K562 (cell line): ENCODE data around the gene CCL16. TPM values are rescaled to one million over a fixed set of nuclear protein-coding genes. Genes with fewer than 3 reads are reported as not detected.

Source experiments
- ATAC-seq: fragments of 200-7000 bp; cut with Tn5 transposase; 3 replicates; pipeline ENCODE4 v1.9.1; 2020; ENCODE audit warnings: moderate library complexity
- BruUV-seq: library from RNA; stranded (reverse); fragments of 400-500 nt; replicated peaks from 2 replicates; lab custom pipeline; 2021; lab: Mats Ljungman, UMichigan
- CTCF ChIA-PET: fragments of 300-600 bp; formaldehyde crosslinking; extraction: SDS; loops from one replicate; lab custom pipeline; 2021; ENCODE audit warnings: low intra/inter-chr PET ratio; lab: Yijun Ruan, JAX
- POLR2A ChIA-PET: fragments of 300-600, 350-650 bp; sonication (Branson Sonifier 250); formaldehyde crosslinking; extraction: SDS; loops from one replicate; lab custom pipeline; 2021; ENCODE audit warnings: antibody characterized with exemption, inconsistent platforms; lab: Yijun Ruan, JAX
- DNase-seq, 4 experiments: peaks; one replicate each; pipeline versions ENCODE4 v3.0.0 to v3.0.0-alpha.2; 2011 to 2018; ENCODE audit warnings: low spot score in 3 of 4, mixed read lengths in 3 of 4; ENCODE audit errors: extremely low read depth in 1 of 4
- FAIRE-seq: peaks from 2 replicates; lab custom pipeline; 2011; peaks lifted over from hg19 to GRCh38; lab: Jason Lieb, UNC
- H2AFZ ChIP-seq: 2 replicates; pipeline ENCODE4 v1.6.0; 2011; ENCODE audit warnings: low read depth, low read length, control low read depth, inconsistent platforms
- H3K27ac ChIP-seq: fragments of 200-600 bp; 3 replicates; pipeline ENCODE4 v1.8.0; 2011; ENCODE audit warnings: low read depth, mild to moderate bottlenecking, control low read depth, inconsistent platforms, low read length, moderate library complexity, mixed read lengths; ENCODE audit errors: extremely low read depth
- H3K27me3 ChIP-seq, 2 experiments: fragments of 300-600 bp in 1 of 2; 2 replicates in 1 of 2; 3 replicates in 1 of 2; pipeline versions ENCODE4 v1.6.0 to v1.8.0; 2011; ENCODE audit warnings: inconsistent platforms in 2 of 2, low read length in 2 of 2, mild to moderate bottlenecking in 1 of 2, mixed read lengths in 1 of 2, moderate library complexity in 1 of 2; ENCODE audit not compliant: control insufficient read depth in 2 of 2, insufficient read depth in 2 of 2
- H3K36me3 ChIP-seq: fragments of 300-600 bp; 3 replicates; pipeline ENCODE4 v1.8.0; 2011; ENCODE audit warnings: mild to moderate bottlenecking, low read length, inconsistent platforms; ENCODE audit not compliant: control insufficient read depth, insufficient read depth
- H3K4me1 ChIP-seq, 2 experiments: fragments of 200-600 bp in 1 of 2; replicated peaks in 1 of 2; 2 replicates in 1 of 2; 3 replicates in 1 of 2; pipeline versions ENCODE4 v1.5.1 to v1.8.0; 2011; ENCODE audit warnings: inconsistent platforms in 2 of 2, low read length in 2 of 2, mild to moderate bottlenecking in 1 of 2, mixed read lengths in 1 of 2, moderate library complexity in 1 of 2; ENCODE audit not compliant: control insufficient read depth in 2 of 2, insufficient read depth in 2 of 2
- H3K4me2 ChIP-seq: 2 replicates; pipeline ENCODE4 v1.6.1; 2011; ENCODE audit warnings: low read length, control low read depth, inconsistent platforms, mixed read lengths; ENCODE audit not compliant: insufficient read depth
- H3K4me3 ChIP-seq: fragments of 200-600 bp; sonication (generic), shearing (Covaris generic); 2 replicates; pipeline ENCODE4 v1.5.1; 2016; ENCODE audit warnings: control low read depth, inconsistent platforms
- H3K79me2 ChIP-seq: fragments of 200-600 bp; 3 replicates; pipeline ENCODE4 v1.8.0; 2011; ENCODE audit warnings: low read length, inconsistent platforms; ENCODE audit not compliant: control insufficient read depth, insufficient read depth
- H3K9ac ChIP-seq, 2 experiments: 2 replicates each; pipeline versions ENCODE4 v1.6.0 to v1.6.1; 2011; ENCODE audit warnings: low read depth in 2 of 2, low read length in 2 of 2, control low read depth in 1 of 2, inconsistent platforms in 1 of 2, mild to moderate bottlenecking in 1 of 2, mixed read lengths in 1 of 2; ENCODE audit not compliant: insufficient read depth in 1 of 2
- H3K9me1 ChIP-seq: one replicate; pipeline ENCODE4 v1.6.0; 2011; ENCODE audit warnings: inconsistent platforms, mild to moderate bottlenecking, low read length, moderate library complexity; ENCODE audit not compliant: control insufficient read depth, insufficient read depth
- H3K9me3 ChIP-seq: replicated peaks from 2 replicates; pipeline ENCODE4 v1.5.1; 2011; ENCODE audit warnings: low read depth, low read length, inconsistent platforms; ENCODE audit not compliant: control insufficient read depth, insufficient read depth
- H4K20me1 ChIP-seq: replicated peaks from 2 replicates; pipeline ENCODE4 v1.6.1; 2011; ENCODE audit warnings: low read length, inconsistent platforms, mixed read lengths; ENCODE audit not compliant: control insufficient read depth, insufficient read depth
- CBFA2T2 ChIP-seq: fragments of 450-650 bp; conservative IDR thresholded peaks from 2 replicates; pipeline ENCODE4 v1.6.1; 2017; ENCODE audit warnings: mild to moderate bottlenecking
- GATAD2A ChIP-seq: fragments of 450-650 bp; IDR thresholded peaks from 2 replicates; pipeline ENCODE4 v1.6.1; 2017
- NCOA2 ChIP-seq, 2 experiments: fragments of 450-650 bp; IDR thresholded peaks; 2 replicates each; pipeline ENCODE4 v1.6.1; 2018; ENCODE audit warnings: mild to moderate bottlenecking in 2 of 2, moderate library complexity in 1 of 2; ENCODE audit not compliant: partially characterized antibody in 2 of 2
- RHOXF2B ChIP-seq: fragments of 250-450 bp; sonication (Bioruptor Pico); conservative IDR thresholded peaks from 2 replicates; pipeline ENCODE4 v1.5.1; 2021
- ZNF586 ChIP-seq: fragments of 450-650 bp; formaldehyde crosslinking; conservative IDR thresholded peaks from 2 replicates; pipeline ENCODE4 v1.4.0; 2020; ENCODE audit warnings: mild to moderate bottlenecking, moderate library complexity
- ZNF707 ChIP-seq: fragments of 250-450 bp; sonication (Bioruptor Pico); conservative IDR thresholded peaks from 2 replicates; pipeline ENCODE4 v1.8.0; 2022; ENCODE audit warnings: inconsistent platforms, mild to moderate bottlenecking, moderate library complexity
- WGBS: fragments of 100-300 bp; shearing (Covaris generic); methylation state at CpG from one replicate; pipeline ENCODE4 v1.1.6; 2016; ENCODE audit warnings: low coverage, mixed read lengths; ENCODE audit not compliant: insufficient coverage; ENCODE audit errors: missing lambda C conversion rate; 5-methylcytosine and 5-hydroxymethylcytosine counted together
- in situ Hi-C: fragments of 300-500 bp; cut with MboI; formaldehyde crosslinking; loops from 4 replicates; pipeline ENCODE4 v1.15.0; 2018; ENCODE audit warnings: inconsistent platforms, mixed read lengths
- intact Hi-C: fragments of 100-400 bp; cut with micrococcal nuclease; formaldehyde crosslinking; loops from 2 replicates; pipeline ENCODE4 v1.14.2; 2022
- polyA plus RNA-seq, 8 experiments: library from polyadenylated mRNA; depleted of rRNA in 4 of 8; stranded (reverse) in 5 of 8; unstranded in 3 of 8; fragments of >200 nt; fragmentation: Nextera tagmentation in 2 of 8; fragmentation: Illumina TruSeq in 1 of 8; extraction: Ambion mirVana in 2 of 8; extraction: Trizol in 1 of 8; gene quantifications; 2 replicates each; pipeline versions ENCODE4 v1.2.1 to v1.2.3, GENCODE V29; 2011 to 2014; ENCODE audit warnings: inconsistent platforms in 1 of 8, missing spikeins in 1 of 8
- total RNA-seq, 7 experiments: library from RNA; depleted of rRNA in 6 of 7; stranded (reverse); fragments of >200 nt in 6 of 7; fragmentation: Illumina TruSeq in 2 of 7; extraction: Trizol in 2 of 7; gene quantifications; 2 replicates each; pipeline versions ENCODE4 v1.2.1 to v1.2.3, GENCODE V29; 2011 to 2021; ENCODE audit warnings: low replicate concordance in 1 of 7
- TF ChIP-seq, protein P1 (sequence below): fragments of 250-450 bp; sonication (Bioruptor Pico); IDR thresholded peaks from 2 replicates; pipeline ENCODE4 v1.4.0; 2020
- TF ChIP-seq, protein P2 (sequence below): fragments of 450-650 bp; IDR thresholded peaks from 2 replicates; pipeline ENCODE4 v1.6.1; 2018; ENCODE audit warnings: mild to moderate bottlenecking, low read depth; ENCODE audit not compliant: partially characterized antibody
- TF ChIP-seq, protein P3 (sequence below): fragments of 450-650 bp; IDR thresholded peaks from 2 replicates; pipeline ENCODE4 v1.7.0; 2016; ENCODE audit warnings: borderline replicate concordance

CCL16 gene
- total and polyA plus RNA-seq, 9 of the 15 experiments (the other 6 are each of a cell fraction or from before 2014, with no cell fraction given) = not detected

DNA sequence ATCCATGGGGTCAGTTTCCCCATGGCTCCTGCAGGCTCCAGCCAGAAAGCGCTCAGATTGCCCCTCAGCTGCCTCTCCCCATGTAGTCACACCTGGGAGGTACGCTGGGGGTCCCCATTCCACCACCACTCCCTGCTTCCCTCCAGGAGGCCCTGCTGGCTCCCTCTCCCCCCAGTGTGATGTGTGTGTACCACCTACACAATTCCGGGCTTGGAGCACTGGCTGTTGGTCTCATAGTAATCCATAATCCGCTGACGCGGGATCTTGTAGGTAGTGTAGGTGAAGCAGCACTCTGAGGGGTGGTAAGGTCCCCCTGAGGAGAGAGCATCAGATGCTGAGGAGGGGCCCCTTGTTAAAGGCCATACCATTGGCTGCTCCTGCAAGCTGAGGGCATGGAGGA lies 2.8 kb upstream of the CCL16 start:
- DNase-seq (no peak), FAIRE-seq (no peak), ATAC-seq (no peak)
- TF ChIP-seq ZNF707 (CRISPR knock-in tag) (no peak), CBFA2T2 (no peak), GATAD2A (no peak), NCOA2 (IDR thresholded peaks at IDR 0.05; ENCODE audit: partially characterized antibody in 2 of 2) (no peak), ZNF586 (no peak), RHOXF2B (CRISPR knock-in tag) (no peak)
- TF ChIP-seq, protein P1, sequence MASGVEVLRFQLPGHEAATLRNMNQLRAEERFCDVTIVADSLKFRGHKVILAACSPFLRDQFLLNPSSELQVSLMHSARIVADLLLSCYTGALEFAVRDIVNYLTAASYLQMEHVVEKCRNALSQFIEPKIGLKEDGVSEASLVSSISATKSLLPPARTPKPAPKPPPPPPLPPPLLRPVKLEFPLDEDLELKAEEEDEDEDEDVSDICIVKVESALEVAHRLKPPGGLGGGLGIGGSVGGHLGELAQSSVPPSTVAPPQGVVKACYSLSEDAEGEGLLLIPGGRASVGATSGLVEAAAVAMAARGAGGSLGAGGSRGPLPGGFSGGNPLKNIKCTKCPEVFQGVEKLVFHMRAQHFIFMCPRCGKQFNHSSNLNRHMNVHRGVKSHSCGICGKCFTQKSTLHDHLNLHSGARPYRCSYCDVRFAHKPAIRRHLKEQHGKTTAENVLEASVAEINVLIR (CRISPR knock-in tag) = no peak
- TF ChIP-seq, protein P2, sequence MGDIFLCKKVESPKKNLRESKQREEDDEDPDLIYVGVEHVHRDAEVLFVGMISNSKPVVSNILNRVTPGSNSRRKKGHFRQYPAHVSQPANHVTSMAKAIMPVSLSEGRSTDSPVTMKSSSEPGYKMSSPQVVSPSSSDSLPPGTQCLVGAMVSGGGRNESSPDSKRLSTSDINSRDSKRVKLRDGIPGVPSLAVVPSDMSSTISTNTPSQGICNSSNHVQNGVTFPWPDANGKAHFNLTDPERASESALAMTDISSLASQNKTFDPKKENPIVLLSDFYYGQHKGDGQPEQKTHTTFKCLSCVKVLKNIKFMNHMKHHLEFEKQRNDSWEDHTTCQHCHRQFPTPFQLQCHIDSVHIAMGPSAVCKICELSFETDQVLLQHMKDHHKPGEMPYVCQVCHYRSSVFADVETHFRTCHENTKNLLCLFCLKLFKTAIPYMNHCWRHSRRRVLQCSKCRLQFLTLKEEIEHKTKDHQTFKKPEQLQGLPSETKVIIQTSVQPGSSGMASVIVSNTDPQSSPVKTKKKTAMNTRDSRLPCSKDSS = no peak
- TF ChIP-seq, protein P3, sequence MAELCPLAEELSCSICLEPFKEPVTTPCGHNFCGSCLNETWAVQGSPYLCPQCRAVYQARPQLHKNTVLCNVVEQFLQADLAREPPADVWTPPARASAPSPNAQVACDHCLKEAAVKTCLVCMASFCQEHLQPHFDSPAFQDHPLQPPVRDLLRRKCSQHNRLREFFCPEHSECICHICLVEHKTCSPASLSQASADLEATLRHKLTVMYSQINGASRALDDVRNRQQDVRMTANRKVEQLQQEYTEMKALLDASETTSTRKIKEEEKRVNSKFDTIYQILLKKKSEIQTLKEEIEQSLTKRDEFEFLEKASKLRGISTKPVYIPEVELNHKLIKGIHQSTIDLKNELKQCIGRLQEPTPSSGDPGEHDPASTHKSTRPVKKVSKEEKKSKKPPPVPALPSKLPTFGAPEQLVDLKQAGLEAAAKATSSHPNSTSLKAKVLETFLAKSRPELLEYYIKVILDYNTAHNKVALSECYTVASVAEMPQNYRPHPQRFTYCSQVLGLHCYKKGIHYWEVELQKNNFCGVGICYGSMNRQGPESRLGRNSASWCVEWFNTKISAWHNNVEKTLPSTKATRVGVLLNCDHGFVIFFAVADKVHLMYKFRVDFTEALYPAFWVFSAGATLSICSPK = no peak
- H3K4me3 ChIP-seq = no peak overlapping the region
- H3K27me3 ChIP-seq = peaks cover 8 to 41% of the 10 kb centered on the region in 2 experiments; a peak in 4 of 5 replicates
- no peaks in the 10 kb centered on the region for H3K36me3 ChIP-seq
- H3K4me2 ChIP-seq = no peak overlapping the region
- CTCF ChIA-PET = no interaction called here
- H4K20me1 ChIP-seq = no peaks in the 10 kb centered on the region; the same call in 1 of the 2 replicates
- no peaks in the 10 kb centered on the region for H3K9me3 ChIP-seq
- H3K9me1 ChIP-seq = no peaks in the 10 kb centered on the region
- no TSS peak for BruUV-seq
- no peaks in the 10 kb centered on the region for H3K4me1 ChIP-seq
- H3K27ac ChIP-seq = no peak overlapping the region
- H3K79me2 ChIP-seq = no peaks in the 10 kb centered on the region
- H2AFZ ChIP-seq = no peak overlapping the region
- 0% methylated on average over 6 of the region's 6 CpGs for WGBS
- in situ Hi-C loops (no loop called here), intact Hi-C loops (no loop called here)
- H3K9ac ChIP-seq = no peak overlapping the region
- POLR2A ChIA-PET = no interaction called here
